ENCODE results near the gene ALOX12B. TPM values are rescaled to one million over a fixed set of nuclear protein-coding genes. Genes with fewer than 3 reads are reported as not detected.

Gene ALOX12B
- total and polyA plus RNA-seq, 2 of the 13 experiments (the other 11 are each of a cell fraction or from before 2014, with no cell fraction given) = 0.13 TPM; not detected in 1

DNA sequence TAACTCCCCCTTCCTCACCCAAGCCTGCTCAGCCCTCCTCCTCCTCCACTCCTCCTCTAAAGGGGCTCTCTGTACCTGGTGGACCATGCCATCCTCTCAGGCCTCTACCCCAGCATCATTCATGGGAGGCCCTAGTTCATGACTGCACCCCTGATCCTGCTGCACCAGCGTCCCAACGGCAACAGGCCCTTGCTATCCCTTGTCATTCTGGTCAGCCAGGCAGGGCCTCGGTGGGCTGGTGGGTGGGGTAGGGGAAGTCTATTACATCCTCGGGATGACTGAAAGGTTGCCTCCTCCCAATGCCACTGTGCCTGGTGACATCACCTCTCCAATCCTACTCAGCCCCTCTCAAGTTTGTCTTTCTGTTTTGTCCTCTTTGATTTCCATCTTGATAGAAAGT is 19.7 kb downstream of the ALOX12B start (continued):
- TF ChIP-seq, protein P1, sequence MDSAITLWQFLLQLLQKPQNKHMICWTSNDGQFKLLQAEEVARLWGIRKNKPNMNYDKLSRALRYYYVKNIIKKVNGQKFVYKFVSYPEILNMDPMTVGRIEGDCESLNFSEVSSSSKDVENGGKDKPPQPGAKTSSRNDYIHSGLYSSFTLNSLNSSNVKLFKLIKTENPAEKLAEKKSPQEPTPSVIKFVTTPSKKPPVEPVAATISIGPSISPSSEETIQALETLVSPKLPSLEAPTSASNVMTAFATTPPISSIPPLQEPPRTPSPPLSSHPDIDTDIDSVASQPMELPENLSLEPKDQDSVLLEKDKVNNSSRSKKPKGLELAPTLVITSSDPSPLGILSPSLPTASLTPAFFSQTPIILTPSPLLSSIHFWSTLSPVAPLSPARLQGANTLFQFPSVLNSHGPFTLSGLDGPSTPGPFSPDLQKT (CRISPR knock-in tag; IDR thresholded peaks at IDR 0.05; ENCODE audit: borderline replicate concordance) = no peak
- TF ChIP-seq HOXA7 (CRISPR knock-in tag; IDR thresholded peaks at IDR 0.05) (peak; percentile 82; the same call in 1 of the 2 replicates), RFXAP (CRISPR knock-in tag; IDR thresholded peaks at IDR 0.05; ENCODE audit: borderline replicate concordance) (no peak), EED (CRISPR knock-in tag; IDR thresholded peaks at IDR 0.05) (no peak), NCOA5 (CRISPR knock-in tag; IDR thresholded peaks at IDR 0.05) (no peak), FOXJ3 (CRISPR knock-in tag; IDR thresholded peaks at IDR 0.05; ENCODE audit: borderline replicate concordance) (no peak), NONO (IDR thresholded peaks at IDR 0.05) (no peak), NONO (CRISPR knock-in tag; conservative IDR thresholded peaks at IDR 0.05) (peak; percentile 16; the same call in 1 of the 2 replicates), POLR2G (IDR thresholded peaks at IDR 0.05; ENCODE audit: low read depth, low read length) (0 out of 2 replicates have a peak, but pooled peaks have one; percentile 23), HHEX (CRISPR knock-in tag; IDR thresholded peaks at IDR 0.05) (no peak), ZNF30 (CRISPR knock-in tag; IDR thresholded peaks at IDR 0.05) (no peak), ZNF772 (CRISPR knock-in tag; IDR thresholded peaks at IDR 0.05) (no peak), ZNF264 (CRISPR knock-in tag; IDR thresholded peaks at IDR 0.05) (no peak), ZNF749 (CRISPR knock-in tag; IDR thresholded peaks at IDR 0.05; ENCODE audit: borderline replicate concordance) (no peak), AKAP8 (CRISPR knock-in tag; IDR thresholded peaks at IDR 0.05) (0 out of 2 replicates have a peak, but pooled peaks have one; percentile 8), ZNF605 (CRISPR knock-in tag; IDR thresholded peaks at IDR 0.05) (0 out of 2 replicates have a peak, but pooled peaks have one; percentile 1), POLR2A (IDR thresholded peaks at IDR 0.05; ENCODE audit: insufficient read depth in 1 of 2, low read depth in 2 of 2, low read length in 2 of 2) (peak in 1 of 2 experiments; percentile 48; a peak in 1 of 4 replicates), IRX3 (CRISPR knock-in tag; IDR thresholded peaks at IDR 0.05; ENCODE audit: borderline replicate concordance, low read depth) (0 out of 2 replicates have a peak, but pooled peaks have one; percentile 7), ONECUT2 (CRISPR knock-in tag; IDR thresholded peaks at IDR 0.05) (no peak), CHCHD3 (CRISPR knock-in tag; IDR thresholded peaks at IDR 0.05) (no peak), MBNL3 (CRISPR knock-in tag; conservative IDR thresholded peaks at IDR 0.05) (no peak)
- TF ChIP-seq, protein P2, sequence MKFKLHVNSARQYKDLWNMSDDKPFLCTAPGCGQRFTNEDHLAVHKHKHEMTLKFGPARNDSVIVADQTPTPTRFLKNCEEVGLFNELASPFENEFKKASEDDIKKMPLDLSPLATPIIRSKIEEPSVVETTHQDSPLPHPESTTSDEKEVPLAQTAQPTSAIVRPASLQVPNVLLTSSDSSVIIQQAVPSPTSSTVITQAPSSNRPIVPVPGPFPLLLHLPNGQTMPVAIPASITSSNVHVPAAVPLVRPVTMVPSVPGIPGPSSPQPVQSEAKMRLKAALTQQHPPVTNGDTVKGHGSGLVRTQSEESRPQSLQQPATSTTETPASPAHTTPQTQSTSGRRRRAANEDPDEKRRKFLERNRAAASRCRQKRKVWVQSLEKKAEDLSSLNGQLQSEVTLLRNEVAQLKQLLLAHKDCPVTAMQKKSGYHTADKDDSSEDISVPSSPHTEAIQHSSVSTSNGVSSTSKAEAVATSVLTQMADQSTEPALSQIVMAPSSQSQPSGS (CRISPR knock-in tag; IDR thresholded peaks at IDR 0.05) = no peak
- TF ChIP-seq, protein P3, sequence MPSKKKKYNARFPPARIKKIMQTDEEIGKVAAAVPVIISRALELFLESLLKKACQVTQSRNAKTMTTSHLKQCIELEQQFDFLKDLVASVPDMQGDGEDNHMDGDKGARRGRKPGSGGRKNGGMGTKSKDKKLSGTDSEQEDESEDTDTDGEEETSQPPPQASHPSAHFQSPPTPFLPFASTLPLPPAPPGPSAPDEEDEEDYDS (CRISPR knock-in tag; IDR thresholded peaks at IDR 0.05) = no peak
- TF ChIP-seq, protein P4, sequence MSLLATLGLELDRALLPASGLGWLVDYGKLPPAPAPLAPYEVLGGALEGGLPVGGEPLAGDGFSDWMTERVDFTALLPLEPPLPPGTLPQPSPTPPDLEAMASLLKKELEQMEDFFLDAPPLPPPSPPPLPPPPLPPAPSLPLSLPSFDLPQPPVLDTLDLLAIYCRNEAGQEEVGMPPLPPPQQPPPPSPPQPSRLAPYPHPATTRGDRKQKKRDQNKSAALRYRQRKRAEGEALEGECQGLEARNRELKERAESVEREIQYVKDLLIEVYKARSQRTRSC (CRISPR knock-in tag; IDR thresholded peaks at IDR 0.05; ENCODE audit: low read depth) = no peak
- TF ChIP-seq, protein P5, sequence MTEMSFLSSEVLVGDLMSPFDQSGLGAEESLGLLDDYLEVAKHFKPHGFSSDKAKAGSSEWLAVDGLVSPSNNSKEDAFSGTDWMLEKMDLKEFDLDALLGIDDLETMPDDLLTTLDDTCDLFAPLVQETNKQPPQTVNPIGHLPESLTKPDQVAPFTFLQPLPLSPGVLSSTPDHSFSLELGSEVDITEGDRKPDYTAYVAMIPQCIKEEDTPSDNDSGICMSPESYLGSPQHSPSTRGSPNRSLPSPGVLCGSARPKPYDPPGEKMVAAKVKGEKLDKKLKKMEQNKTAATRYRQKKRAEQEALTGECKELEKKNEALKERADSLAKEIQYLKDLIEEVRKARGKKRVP (CRISPR knock-in tag; IDR thresholded peaks at IDR 0.05) = no peak

All from HepG2 (cell line).